GM12878 (cell line): ENCODE data around the gene EXD3. TPM values are rescaled to one million over a fixed set of nuclear protein-coding genes. Genes with fewer than 3 reads are reported as not detected.

Experiments used
- ATAC-seq: fragments of 200-7000 bp; cut with Tn5 transposase; 3 replicates; pipeline ENCODE4 v1.9.1; 2020; ENCODE audit warnings: mild to moderate bottlenecking, moderate library complexity
- BruUV-seq: library from RNA; stranded (reverse); fragments of 400-500 nt; replicated peaks from 2 replicates; lab custom pipeline; 2021; lab: Mats Ljungman, UMichigan
- CTCF ChIA-PET: fragments of 300-600 bp; sonication (Branson Sonifier 250); formaldehyde crosslinking; extraction: SDS; loops from one replicate; lab custom pipeline; 2021; ENCODE audit warnings: inconsistent platforms; lab: Yijun Ruan, JAX
- POLR2A ChIA-PET: fragments of 350-600 bp; formaldehyde crosslinking; extraction: SDS; loops from one replicate; lab custom pipeline; 2021; ENCODE audit warnings: inconsistent platforms; lab: Charles Lee
- RAD21 ChIA-PET: fragments of 300-600 bp; sonication (Branson Sonifier 250); formaldehyde crosslinking; loops from one replicate; lab custom pipeline; 2023; ENCODE audit warnings: antibody characterized with exemption; ENCODE audit not compliant: unreplicated experiment; lab: Charles Lee
- SMC1A ChIA-PET: fragments of 300-600 bp; sonication (Branson Sonifier 250); formaldehyde crosslinking; loops from one replicate; lab custom pipeline; 2023; ENCODE audit not compliant: unreplicated experiment, uncharacterized antibody; lab: Charles Lee
- DNase-seq: peaks from one replicate; pipeline ENCODE4 v3.0.0-alpha.2; 2011; ENCODE audit warnings: low read depth, low spot score
- FAIRE-seq: peaks from 3 replicates; lab custom pipeline; 2011; peaks lifted over from hg19 to GRCh38; lab: Jason Lieb, UNC
- H2AFZ ChIP-seq: 2 replicates; pipeline ENCODE4 v1.6.0; 2011; ENCODE audit warnings: low read depth, low read length, control low read depth; ENCODE audit not compliant: control insufficient read depth
- H3K27ac ChIP-seq: 2 replicates; pipeline ENCODE4 v1.5.1; 2011; ENCODE audit warnings: control low read depth; ENCODE audit not compliant: control insufficient read depth, insufficient read depth
- H3K27me3 ChIP-seq, 2 experiments: replicated peaks in 1 of 2; 2 replicates each; pipeline versions ENCODE4 v1.6.0 to v1.6.1; 2011; ENCODE audit warnings: low read length in 1 of 2; ENCODE audit not compliant: control insufficient read depth in 2 of 2, insufficient read depth in 2 of 2
- H3K36me3 ChIP-seq, 2 experiments: 2 replicates each; pipeline ENCODE4 v1.5.1; 2011; ENCODE audit warnings: low read length in 1 of 2; ENCODE audit not compliant: control insufficient read depth in 2 of 2, insufficient read depth in 2 of 2
- H3K4me1 ChIP-seq: 2 replicates; pipeline ENCODE4 v1.6.1; 2011; ENCODE audit warnings: mild to moderate bottlenecking, low read length, moderate library complexity, mixed read lengths; ENCODE audit not compliant: control insufficient read depth, insufficient read depth
- H3K4me2 ChIP-seq: 2 replicates; pipeline ENCODE4 v1.6.0; 2011; ENCODE audit warnings: control low read depth; ENCODE audit not compliant: control insufficient read depth, insufficient read depth
- H3K4me3 ChIP-seq: fragments of 200-600 bp; sonication (generic); 2 replicates; pipeline ENCODE4 v1.5.1; 2016
- H3K79me2 ChIP-seq: 2 replicates; pipeline ENCODE4 v1.6.0; 2011; ENCODE audit warnings: low read length; ENCODE audit not compliant: control insufficient read depth, insufficient read depth
- H3K9ac ChIP-seq: 2 replicates; pipeline ENCODE4 v1.8.0; 2011; ENCODE audit warnings: low read length, control low read depth, mixed read lengths; ENCODE audit not compliant: control insufficient read depth, insufficient read depth
- H3K9me3 ChIP-seq: replicated peaks from 3 replicates; pipeline ENCODE4 v1.5.1; 2011; ENCODE audit warnings: mild to moderate bottlenecking, low read length; ENCODE audit not compliant: control insufficient read depth, insufficient read depth
- H4K20me1 ChIP-seq: 2 replicates; pipeline ENCODE4 v1.6.0; 2011; ENCODE audit not compliant: control insufficient read depth, insufficient read depth
- CHD2 ChIP-seq: IDR thresholded peaks from 2 replicates; pipeline ENCODE4 v1.6.1; 2011; ENCODE audit warnings: low read depth, low read length, improper control_type of control experiment, borderline replicate concordance
- CREB1 ChIP-seq: IDR thresholded peaks from 2 replicates; pipeline ENCODE4 v1.6.1; 2012; ENCODE audit warnings: low read depth, mild to moderate bottlenecking, inconsistent platforms
- JUNB ChIP-seq: IDR thresholded peaks from 2 replicates; pipeline ENCODE4 v1.6.1; 2016; ENCODE audit warnings: antibody characterized with exemption, mild to moderate bottlenecking
- JUND ChIP-seq: IDR thresholded peaks from 2 replicates; pipeline ENCODE4 v1.6.1; 2012; ENCODE audit warnings: low read depth, mild to moderate bottlenecking, low read length, improper control_type of control experiment, moderate library complexity
- MXI1 ChIP-seq: fragments of 150-350 bp; IDR thresholded peaks from 2 replicates; pipeline ENCODE4 v1.6.1; 2011; ENCODE audit warnings: low read depth, mild to moderate bottlenecking, inconsistent platforms, low read length, improper control_type of control experiment
- MYC ChIP-seq: IDR thresholded peaks from 2 replicates; pipeline ENCODE4 v1.6.1; 2011; ENCODE audit warnings: mild to moderate bottlenecking, low read length, moderate library complexity, inconsistent platforms; ENCODE audit not compliant: insufficient read depth, insufficient replicate concordance, insufficient read length, severe bottlenecking
- NR2F1 ChIP-seq: fragments of 450-650 bp; conservative IDR thresholded peaks from 2 replicates; pipeline ENCODE4 v1.6.1; 2017; ENCODE audit warnings: mild to moderate bottlenecking
- PAX8 ChIP-seq: fragments of 450-650 bp; IDR thresholded peaks from 2 replicates; pipeline ENCODE4 v1.6.1; 2017; ENCODE audit warnings: mild to moderate bottlenecking, moderate library complexity
- SMAD1 ChIP-seq: fragments of 450-650 bp; IDR thresholded peaks from 2 replicates; pipeline ENCODE4 v1.6.1; 2018; ENCODE audit warnings: mild to moderate bottlenecking, low read depth; ENCODE audit not compliant: partially characterized antibody
- SMC3 ChIP-seq: IDR thresholded peaks from 2 replicates; pipeline ENCODE4 v1.6.1; 2011; ENCODE audit warnings: low read length, improper control_type of control experiment, borderline replicate concordance
- SREBF1 ChIP-seq: IDR thresholded peaks from 2 replicates; pipeline ENCODE4 v1.6.1; 2012; ENCODE audit warnings: mild to moderate bottlenecking, low read length
- USF2 ChIP-seq: IDR thresholded peaks from 2 replicates; pipeline ENCODE4 v1.6.1; 2011; ENCODE audit warnings: low read depth, low read length, improper control_type of control experiment, borderline replicate concordance
- ZBTB4 ChIP-seq: fragments of 450-650 bp; formaldehyde crosslinking; IDR thresholded peaks from 2 replicates; pipeline ENCODE4 v1.4.0; 2022; ENCODE audit warnings: mild to moderate bottlenecking, moderate library complexity
- WGBS: methylation state at CpG from one replicate; pipeline ENCODE4 v1.1.6; 2016; ENCODE audit warnings: low lambda C conversion rate; ENCODE audit not compliant: insufficient replicate concordance, insufficient coverage; ENCODE audit errors: missing lambda C conversion rate; 5-methylcytosine and 5-hydroxymethylcytosine counted together
- in situ Hi-C: fragments of 300-500 bp; cut with MboI; formaldehyde crosslinking; loops from 9 replicates; pipeline ENCODE4 v1.14.3; 2018; ENCODE audit warnings: mixed read lengths
- intact Hi-C: fragments of 100-400 bp; cut with micrococcal nuclease; formaldehyde crosslinking; loops from one replicate; pipeline ENCODE4 v1.14.2; 2022; ENCODE audit not compliant: unreplicated experiment
- polyA plus RNA-seq, 11 experiments: library from polyadenylated mRNA; depleted of rRNA in 4 of 11; unstranded in 6 of 11; stranded (reverse) in 5 of 11; fragments of >200 nt; fragmentation: Nextera tagmentation in 4 of 11; fragmentation: Illumina TruSeq in 1 of 11; extraction: Ambion mirVana in 4 of 11; extraction: Trizol in 1 of 11; gene quantifications; 1 replicate in 1 of 11; 2 replicates in 10 of 11; pipeline versions ENCODE4 v1.2.1 to v1.2.3, GENCODE V29; 2011 to 2016; ENCODE audit warnings: inconsistent platforms in 2 of 11, missing spikeins in 2 of 11, low read depth in 1 of 11
- total RNA-seq, 4 experiments: library from RNA; depleted of rRNA in 3 of 4; stranded (reverse); fragments of >200 nt in 3 of 4; fragmentation: Illumina TruSeq in 1 of 4; extraction: Trizol in 1 of 4; gene quantifications; 2 replicates each; pipeline versions ENCODE4 v1.2.1 to v1.2.3, GENCODE V29; 2013 to 2021

The EXD3 gene
- total and polyA plus RNA-seq, 10 of the 15 experiments (the other 5 are each of a cell fraction or from before 2014, with no cell fraction given), result 0.21 to 7.1 (median 3.6) TPM

GRCh38 chr9:137275203-137275587 lies 147.8 kb downstream of the EXD3 start:
- no TSS peak for BruUV-seq
- Histone ChIP-seq H3K4me1 (peaks cover 36% of the 10 kb centered on the region), H3K79me2 (peaks cover 19% of the 10 kb centered on the region), H3K9me3 (no peaks in the 10 kb centered on the region), H3K9ac (no peak overlapping the region), H3K27me3 (no peaks in the 10 kb centered on the region), H3K4me2 (no peak overlapping the region), H3K4me3 (no peak overlapping the region), H4K20me1 (no peaks in the 10 kb centered on the region), H3K36me3 (peaks cover 4% of the 10 kb centered on the region in 2 experiments; a peak in 3 of 4 replicates), H3K27ac (no peak overlapping the region), H2AFZ (no peak overlapping the region)
- no peak for DNase-seq
- ChIA-PET SMC1A (interaction anchor here (1.0 kb wide), 1 partner anchor 11 kb away, joined by 3 read pairs; no protein-coding TSS in a partner anchor), RAD21 (interaction anchor here (0.7 kb wide), 1 partner anchor 38 kb away, joined by 3 read pairs; no protein-coding TSS in a partner anchor), POLR2A (interaction anchor here (1.6 kb wide), 1 partner anchor 125 kb away, joined by 4 read pairs; no protein-coding TSS in a partner anchor), CTCF (no interaction called here)
- in situ Hi-C loops, result no loop called here
- intact Hi-C loops, result no loop called here
- 81% methylated on average over 10 of the region's 10 CpGs for WGBS
- no peak for FAIRE-seq
- TF ChIP-seq MXI1, result no peak
- TF ChIP-seq SMC3, result no peak
- TF ChIP-seq USF2, result no peak
- ATAC-seq, result no peak

- Histone ChIP-seq H3K27me3 (no peaks in the 10 kb centered on the region), H3K4me1 (peaks cover 44% of the 10 kb centered on the region), H3K9me3 (no peaks in the 10 kb centered on the region), H3K4me3 (no peak overlapping the region), H3K4me2 (no peak overlapping the region), H3K36me3 (peaks cover 6 to 7% of the 10 kb centered on the region in 2 experiments; a peak in 3 of 4 replicates), H3K79me2 (peaks cover 13% of the 10 kb centered on the region), H4K20me1 (no peaks in the 10 kb centered on the region), H3K27ac (no peak overlapping the region), H2AFZ (no peak overlapping the region), H3K9ac (no peak overlapping the region)
- no TSS peak for BruUV-seq
- intact Hi-C loops (no loop called here), in situ Hi-C loops (no loop called here)
- ATAC-seq, result no peak
- ChIA-PET POLR2A (interaction anchor here (1.6 kb wide), 2 partner anchors 33 to 124 kb away, joined by 4 read pairs; partner anchors contain the start of gene TUBB4B), CTCF (interaction anchor here (0.8 to 1.1 kb wide), 4 partner anchors 11 to 15 kb away, joined by 3 read pairs; no protein-coding TSS in a partner anchor), SMC1A (no interaction called here), RAD21 (no interaction called here)
- DNase-seq, result no peak
- 74% methylated on average over 15 of the region's 15 CpGs for WGBS
- no peak for FAIRE-seq
- TF ChIP-seq MYC (no peak), NR2F1 (no peak), ZBTB4 (CRISPR knock-in tag) (no peak), PAX8 (no peak), SMAD1 (no peak), CREB1 (no peak), CHD2 (no peak), JUND (no peak), JUNB (no peak), SREBF1 (no peak)
These were observed 149.2 kb downstream of the EXD3 start for GRCh38 chr9:137273611-137274320.
